Measurements from ENCODE around the gene PGC. TPM values are rescaled to one million over a fixed set of nuclear protein-coding genes. Genes with fewer than 3 reads are reported as not detected.

PGC gene
- total and polyA plus RNA-seq, 9 of the 15 experiments (the other 6 are each of a cell fraction or from before 2014, with no cell fraction given) = 0.17 to 0.40 TPM; not detected in 7

DNA sequence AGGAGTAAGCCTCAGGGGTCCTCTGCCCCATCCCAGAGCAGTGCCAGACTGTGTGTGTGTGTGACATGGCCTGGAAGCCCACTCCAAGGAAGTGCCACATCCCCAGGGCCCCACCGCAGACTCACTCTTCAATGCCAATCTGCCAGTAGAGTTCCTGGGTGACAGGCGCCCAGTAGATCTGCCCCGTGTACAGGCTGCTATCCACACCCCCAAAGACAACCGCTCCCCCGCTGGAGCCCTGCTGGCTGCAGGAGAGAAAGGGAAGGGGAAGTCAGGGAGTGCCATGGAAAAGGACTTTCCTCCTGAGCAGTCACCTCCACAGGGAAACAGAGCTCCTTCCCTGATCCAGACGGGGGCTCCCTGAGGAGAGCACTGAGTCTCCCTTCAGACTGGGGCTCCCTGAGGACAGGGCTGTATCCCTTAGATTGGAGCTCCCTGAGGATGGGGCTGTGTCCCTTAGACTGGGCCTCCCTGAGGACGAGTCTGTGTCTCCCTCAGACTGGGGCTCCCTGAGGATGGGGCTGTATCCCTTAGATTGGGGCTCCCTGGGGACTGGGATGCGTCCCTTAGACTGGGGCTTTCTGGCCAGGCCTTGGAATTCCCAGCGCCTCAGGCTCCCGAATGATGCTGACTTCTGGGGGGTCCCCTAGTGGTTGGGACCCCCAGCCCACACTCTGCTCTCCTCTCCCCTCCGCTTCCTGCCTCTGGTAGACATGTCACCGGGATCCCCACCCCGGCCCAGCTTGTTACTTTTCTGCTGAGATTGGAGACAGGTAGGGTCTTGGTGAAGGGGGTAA is 6.6 kb downstream of the PGC start:
- ChIA-PET POLR2A (interaction anchor here (0.6 to 1.0 kb wide), 3 partner anchors 23 to 55 kb away, joined by 3 to 4 read pairs (median 3); no protein-coding TSS in a partner anchor), CTCF (ENCODE audit: low intra/inter-chr PET ratio) (no interaction called here)
- no TSS peak for BruUV-seq (replicated peaks)
- Histone ChIP-seq H3K27me3 (ENCODE audit: control insufficient read depth in 2 of 2, insufficient read depth in 2 of 2, low read length in 2 of 2) (peaks cover 29 to 52% of the 10 kb centered on the region in 2 experiments; a peak in 4 of 5 replicates), H3K9me1 (ENCODE audit: control insufficient read depth, insufficient read depth, low read length) (no peaks in the 10 kb centered on the region), H3K4me1 (replicated peaks in 1 of 2; ENCODE audit: control insufficient read depth in 2 of 2, insufficient read depth in 2 of 2, low read length in 2 of 2) (peaks cover 5 to 15% of the 10 kb centered on the region in 2 experiments), H3K4me2 (ENCODE audit: insufficient read depth, low read length) (no peak overlapping the region), H4K20me1 (replicated peaks; ENCODE audit: control insufficient read depth, insufficient read depth, low read length) (no peaks in the 10 kb centered on the region; the same call in none of the 2 replicates), H3K9ac (ENCODE audit: insufficient read depth in 1 of 2, low read depth in 2 of 2, low read length in 2 of 2) (peak overlapping the region in 1 of 2 experiments; percentile 59; a peak in 1 of 4 replicates), H2AFZ (ENCODE audit: low read depth, low read length) (no peak overlapping the region), H3K79me2 (ENCODE audit: control insufficient read depth, insufficient read depth, low read length) (no peaks in the 10 kb centered on the region), H3K36me3 (ENCODE audit: control insufficient read depth, insufficient read depth, low read length) (no peaks in the 10 kb centered on the region), H3K27ac (ENCODE audit: extremely low read depth, low read depth, low read length) (no peak overlapping the region), H3K9me3 (replicated peaks; ENCODE audit: control insufficient read depth, insufficient read depth, low read depth, low read length) (no peaks in the 10 kb centered on the region), H3K4me3 (no peak overlapping the region)
- DNase-seq (ENCODE audit: extremely low read depth in 1 of 4, low spot score in 3 of 4) (no peak), ATAC-seq (no peak), FAIRE-seq (no peak)
- WGBS (ENCODE audit: insufficient coverage, low coverage, missing lambda C conversion rate) = 11% methylated on average over 13 of the region's 13 CpGs
- in situ Hi-C loops (cut with MboI) = no loop called here
- TF ChIP-seq SMC3 (conservative IDR thresholded peaks at IDR 0.05; ENCODE audit: insufficient read depth, low read depth, low read length) (no peak), TCF7 (IDR thresholded peaks at IDR 0.05; ENCODE audit: borderline replicate concordance) (no peak), MBD2 (IDR thresholded peaks at IDR 0.05; ENCODE audit: borderline replicate concordance, low read depth) (no peak), PHB2 (IDR thresholded peaks at IDR 0.05; ENCODE audit: low read depth) (no peak), NFXL1 (CRISPR knock-in tag; IDR thresholded peaks at IDR 0.05) (no peak), TSC22D4 (tag; IDR thresholded peaks at IDR 0.05) (no peak), ZNF644 (tag; IDR thresholded peaks at IDR 0.05; ENCODE audit: low read depth) (no peak), STAT5B (CRISPR knock-in tag; IDR thresholded peaks at IDR 0.05) (no peak)
- TF ChIP-seq, protein P1, sequence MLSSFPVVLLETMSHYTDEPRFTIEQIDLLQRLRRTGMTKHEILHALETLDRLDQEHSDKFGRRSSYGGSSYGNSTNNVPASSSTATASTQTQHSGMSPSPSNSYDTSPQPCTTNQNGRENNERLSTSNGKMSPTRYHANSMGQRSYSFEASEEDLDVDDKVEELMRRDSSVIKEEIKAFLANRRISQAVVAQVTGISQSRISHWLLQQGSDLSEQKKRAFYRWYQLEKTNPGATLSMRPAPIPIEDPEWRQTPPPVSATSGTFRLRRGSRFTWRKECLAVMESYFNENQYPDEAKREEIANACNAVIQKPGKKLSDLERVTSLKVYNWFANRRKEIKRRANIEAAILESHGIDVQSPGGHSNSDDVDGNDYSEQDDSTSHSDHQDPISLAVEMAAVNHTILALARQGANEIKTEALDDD (IDR thresholded peaks at IDR 0.05) = no peak
- TF ChIP-seq, protein P2, sequence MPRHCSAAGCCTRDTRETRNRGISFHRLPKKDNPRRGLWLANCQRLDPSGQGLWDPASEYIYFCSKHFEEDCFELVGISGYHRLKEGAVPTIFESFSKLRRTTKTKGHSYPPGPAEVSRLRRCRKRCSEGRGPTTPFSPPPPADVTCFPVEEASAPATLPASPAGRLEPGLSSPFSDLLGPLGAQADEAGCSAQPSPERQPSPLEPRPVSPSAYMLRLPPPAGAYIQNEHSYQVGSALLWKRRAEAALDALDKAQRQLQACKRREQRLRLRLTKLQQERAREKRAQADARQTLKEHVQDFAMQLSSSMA (CRISPR knock-in tag; IDR thresholded peaks at IDR 0.05) = no peak
- TF ChIP-seq, protein P3, sequence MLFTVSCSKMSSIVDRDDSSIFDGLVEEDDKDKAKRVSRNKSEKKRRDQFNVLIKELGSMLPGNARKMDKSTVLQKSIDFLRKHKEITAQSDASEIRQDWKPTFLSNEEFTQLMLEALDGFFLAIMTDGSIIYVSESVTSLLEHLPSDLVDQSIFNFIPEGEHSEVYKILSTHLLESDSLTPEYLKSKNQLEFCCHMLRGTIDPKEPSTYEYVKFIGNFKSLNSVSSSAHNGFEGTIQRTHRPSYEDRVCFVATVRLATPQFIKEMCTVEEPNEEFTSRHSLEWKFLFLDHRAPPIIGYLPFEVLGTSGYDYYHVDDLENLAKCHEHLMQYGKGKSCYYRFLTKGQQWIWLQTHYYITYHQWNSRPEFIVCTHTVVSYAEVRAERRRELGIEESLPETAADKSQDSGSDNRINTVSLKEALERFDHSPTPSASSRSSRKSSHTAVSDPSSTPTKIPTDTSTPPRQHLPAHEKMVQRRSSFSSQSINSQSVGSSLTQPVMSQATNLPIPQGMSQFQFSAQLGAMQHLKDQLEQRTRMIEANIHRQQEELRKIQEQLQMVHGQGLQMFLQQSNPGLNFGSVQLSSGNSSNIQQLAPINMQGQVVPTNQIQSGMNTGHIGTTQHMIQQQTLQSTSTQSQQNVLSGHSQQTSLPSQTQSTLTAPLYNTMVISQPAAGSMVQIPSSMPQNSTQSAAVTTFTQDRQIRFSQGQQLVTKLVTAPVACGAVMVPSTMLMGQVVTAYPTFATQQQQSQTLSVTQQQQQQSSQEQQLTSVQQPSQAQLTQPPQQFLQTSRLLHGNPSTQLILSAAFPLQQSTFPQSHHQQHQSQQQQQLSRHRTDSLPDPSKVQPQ (CRISPR knock-in tag; IDR thresholded peaks at IDR 0.05; ENCODE audit: borderline replicate concordance) = no peak
- intact Hi-C loops (cut with micrococcal nuclease) = no loop called here
